Activated CD4-positive, alpha-beta T cell treated with anti-CD3 and anti-CD28 coated beads, Interleukin-2, amount 10 ng/mL, durations not matched to agents 7 days and 5 days (primary cell): Measurements from ENCODE around the gene RNF220. TPM values are rescaled to one million over a fixed set of nuclear protein-coding genes. Genes with fewer than 3 reads are reported as not detected.
A peak's percentile ranks its signal among the peaks of the same experiment; 100 is the strongest.

Experiments used
- CTCF ChIA-PET: fragments of 350-600 bp; sonication (Branson Sonifier 250); formaldehyde crosslinking; loops from one replicate; lab custom pipeline; 2021; ENCODE audit warnings: antibody characterized with exemption; lab: Charles Lee
- POLR2A ChIA-PET: fragments of 350-600 bp; sonication (Branson Sonifier 250); formaldehyde crosslinking; loops from one replicate; lab custom pipeline; 2021; ENCODE audit warnings: antibody characterized with exemption; lab: Charles Lee
- DNase-seq: peaks from one replicate; pipeline ENCODE4 v3.0.0-alpha.2; 2020
- H3K27ac Mint-ChIP-seq: one replicate; pipeline ENCODE4 v1.8.0; 2021; ENCODE audit warnings: mild to moderate bottlenecking, moderate library complexity, mixed read lengths
- H3K27me3 Mint-ChIP-seq: one replicate; pipeline ENCODE4 v1.8.0; 2021; ENCODE audit warnings: mixed read lengths
- H3K36me3 Mint-ChIP-seq: one replicate; pipeline ENCODE4 v1.8.0; 2021; ENCODE audit warnings: low read depth, mixed read lengths
- H3K4me1 Mint-ChIP-seq: one replicate; pipeline ENCODE4 v1.8.0; 2021; ENCODE audit warnings: mixed read lengths
- H3K4me3 Mint-ChIP-seq: one replicate; pipeline ENCODE4 v1.8.0; 2021; ENCODE audit warnings: mild to moderate bottlenecking, moderate library complexity, mixed read lengths
- H3K9me3 Mint-ChIP-seq: one replicate; pipeline ENCODE4 v1.8.0; 2021; ENCODE audit warnings: mixed read lengths
- total RNA-seq, 2 experiments: library from RNA; stranded (reverse); gene quantifications; one replicate each; pipeline ENCODE4 v1.2.3, GENCODE V29; 2021

The RNF220 gene
- 10 to 100 TPM; 82.9 to 88.4 TPM for total RNA-seq

- peaks cover 28% of the 10 kb centered on the region for H3K4me1 Mint-ChIP-seq
- ChIA-PET CTCF (no interaction called here), POLR2A (no interaction called here)
- no peaks in the 10 kb centered on the region for H3K36me3 Mint-ChIP-seq
- H3K27ac Mint-ChIP-seq: no peak within 1 kb of the TSS
- H3K9me3 Mint-ChIP-seq: no peaks in the 10 kb centered on the region
- peak; percentile 33 for DNase-seq
- peak within 1 kb of the TSS; percentile 70 for H3K4me3 Mint-ChIP-seq
- H3K27me3 Mint-ChIP-seq: peaks cover 58% of the 10 kb centered on the region
Measured at GRCh38 chr1:44405031-44405797, at the start of gene RNF220. Gene RNF220 (plus strand): TSS chr1:44405255.

- DNase-seq: no peak
- Mint-ChIP-seq H3K4me1 (peaks cover 32% of the 10 kb centered on the region), H3K4me3 (peak overlapping the region; percentile 94), H3K9me3 (no peaks in the 10 kb centered on the region), H3K27ac (peak overlapping the region; percentile 87), H3K27me3 (no peaks in the 10 kb centered on the region), H3K36me3 (peaks cover 2% of the 10 kb centered on the region)
- ChIA-PET POLR2A (no interaction called here), CTCF (interaction anchor here (1.1 to 1.4 kb wide), 2 partner anchors 25 to 40 kb away, joined by 3 to 4 read pairs; no protein-coding TSS in a partner anchor)
Measured at GRCh38 chr1:44355582-44356305, 49.3 kb upstream of the RNF220 start.

- no peak for DNase-seq
- no peak overlapping the region for H3K27ac Mint-ChIP-seq
- no peaks in the 10 kb centered on the region for H3K36me3 Mint-ChIP-seq
- H3K27me3 Mint-ChIP-seq: no peaks in the 10 kb centered on the region
- POLR2A ChIA-PET: no interaction called here
- peaks cover 30% of the 10 kb centered on the region for H3K4me1 Mint-ChIP-seq
- no peak overlapping the region for H3K4me3 Mint-ChIP-seq
- no peaks in the 10 kb centered on the region for H3K9me3 Mint-ChIP-seq
- CTCF ChIA-PET: no interaction called here
Measured at GRCh38 chr1:44357710-44358109, 47.3 kb upstream of the RNF220 start.

- H3K4me3 Mint-ChIP-seq: no peak overlapping the region
- no peak overlapping the region for H3K27ac Mint-ChIP-seq
- H3K36me3 Mint-ChIP-seq: no peaks in the 10 kb centered on the region
- CTCF ChIA-PET: no interaction called here
- H3K4me1 Mint-ChIP-seq: peaks cover 13% of the 10 kb centered on the region
- H3K27me3 Mint-ChIP-seq: no peaks in the 10 kb centered on the region
- H3K9me3 Mint-ChIP-seq: no peaks in the 10 kb centered on the region
- no peak for DNase-seq
- POLR2A ChIA-PET: no interaction called here
Measured at GRCh38 chr1:44359234-44359935, 45.7 kb upstream of the RNF220 start.

GRCh38 chr1:44361478-44361877, 43.6 kb upstream of the RNF220 start:
- CTCF ChIA-PET: interaction anchor here (0.6 to 1.7 kb wide), 3 partner anchors 11 to 194 kb away, joined by 3 to 6 read pairs (median 3); no protein-coding TSS in a partner anchor
- Mint-ChIP-seq H3K4me3 (no peak overlapping the region), H3K27me3 (no peaks in the 10 kb centered on the region), H3K36me3 (no peaks in the 10 kb centered on the region), H3K9me3 (no peaks in the 10 kb centered on the region), H3K4me1 (no peaks in the 10 kb centered on the region), H3K27ac (no peak overlapping the region)
- no peak for DNase-seq
- POLR2A ChIA-PET: no interaction called here

- no peaks in the 10 kb centered on the region for H3K9me3 Mint-ChIP-seq
- H3K4me3 Mint-ChIP-seq: no peak overlapping the region
- no peaks in the 10 kb centered on the region for H3K27me3 Mint-ChIP-seq
- no peaks in the 10 kb centered on the region for H3K36me3 Mint-ChIP-seq
- POLR2A ChIA-PET: no interaction called here
- CTCF ChIA-PET: no interaction called here
- no peak overlapping the region for H3K27ac Mint-ChIP-seq
- H3K4me1 Mint-ChIP-seq: no peaks in the 10 kb centered on the region
- DNase-seq: no peak
Measured at GRCh38 chr1:44366371-44366975, 38.6 kb upstream of the RNF220 start.

GRCh38 chr1:44367944-44368343, 37.1 kb upstream of the RNF220 start:
- no peaks in the 10 kb centered on the region for H3K36me3 Mint-ChIP-seq
- H3K9me3 Mint-ChIP-seq: no peaks in the 10 kb centered on the region
- no peak overlapping the region for H3K4me3 Mint-ChIP-seq
- DNase-seq: no peak
- no peaks in the 10 kb centered on the region for H3K27me3 Mint-ChIP-seq
- ChIA-PET POLR2A (no interaction called here), CTCF (no interaction called here)
- no peak overlapping the region for H3K27ac Mint-ChIP-seq
- H3K4me1 Mint-ChIP-seq: no peaks in the 10 kb centered on the region

GRCh38 chr1:44368471-44369151, 36.4 kb upstream of the RNF220 start:
- POLR2A ChIA-PET: no interaction called here
- no peaks in the 10 kb centered on the region for H3K27me3 Mint-ChIP-seq
- no peaks in the 10 kb centered on the region for H3K4me1 Mint-ChIP-seq
- DNase-seq: no peak
- H3K36me3 Mint-ChIP-seq: no peaks in the 10 kb centered on the region
- H3K9me3 Mint-ChIP-seq: no peaks in the 10 kb centered on the region
- no peak overlapping the region for H3K4me3 Mint-ChIP-seq
- CTCF ChIA-PET: interaction anchor here (0.9 to 1.0 kb wide), 2 partner anchors 11 to 156 kb away, joined by 3 read pairs; no protein-coding TSS in a partner anchor
- H3K27ac Mint-ChIP-seq: no peak overlapping the region

- ChIA-PET POLR2A (no interaction called here), CTCF (interaction anchor here (1.8 kb wide), 1 partner anchor 9 kb away, joined by 6 read pairs; no protein-coding TSS in a partner anchor)
- no peak for DNase-seq
Measured at GRCh38 chr1:44371206-44371605, 33.8 kb upstream of the RNF220 start.

GRCh38 chr1:44375547-44375946, 29.5 kb upstream of the RNF220 start:
- Mint-ChIP-seq H3K27me3 (no peaks in the 10 kb centered on the region), H3K9me3 (no peaks in the 10 kb centered on the region), H3K4me3 (no peak overlapping the region), H3K27ac (no peak overlapping the region), H3K36me3 (no peaks in the 10 kb centered on the region), H3K4me1 (no peaks in the 10 kb centered on the region)
- POLR2A ChIA-PET: no interaction called here
- no peak for DNase-seq
- CTCF ChIA-PET: no interaction called here

More at GRCh38 chr1:44371206-44371605, 33.8 kb upstream of the RNF220 start:
- H3K4me1 Mint-ChIP-seq: no peaks in the 10 kb centered on the region
- no peak overlapping the region for H3K27ac Mint-ChIP-seq
- H3K4me3 Mint-ChIP-seq: no peak overlapping the region
- no peaks in the 10 kb centered on the region for H3K36me3 Mint-ChIP-seq
- H3K9me3 Mint-ChIP-seq: no peaks in the 10 kb centered on the region
- H3K27me3 Mint-ChIP-seq: no peaks in the 10 kb centered on the region

GRCh38 chr1:44377925-44378784, 26.9 kb upstream of the RNF220 start:
- POLR2A ChIA-PET: no interaction called here
- Mint-ChIP-seq H3K27ac (no peak overlapping the region), H3K36me3 (no peaks in the 10 kb centered on the region)

More at GRCh38 chr1:44377925-44378784, 26.9 kb upstream of the RNF220 start:
- Mint-ChIP-seq H3K9me3 (no peaks in the 10 kb centered on the region), H3K4me1 (no peaks in the 10 kb centered on the region), H3K27me3 (peaks cover 4% of the 10 kb centered on the region), H3K4me3 (no peak overlapping the region)
- CTCF ChIA-PET: interaction anchor here (0.9 to 3.1 kb wide), 3 partner anchors 14 to 216 kb away, joined by 4 to 13 read pairs (median 4); no protein-coding TSS in a partner anchor
- peak; percentile 47 for DNase-seq
